Suprapubic skin (tissue), 4 donors: ENCODE data around the gene CTDSP2.

ENCODE experiments used
- CTCF ChIP-seq, 2 donors: fragments of 200-600 bp in 1 of 2; fragments of 450-650 bp in 1 of 2; sonication (generic) in 1 of 2; IDR thresholded peaks; one replicate each; pipeline ENCODE4 v1.5.1; 2016 to 2019; ENCODE audit warnings: antibody characterized with exemption in 2 of 2, mild to moderate bottlenecking in 1 of 2, moderate library complexity in 1 of 2
- EP300 ChIP-seq: sonication (generic); formaldehyde crosslinking; IDR thresholded peaks from one replicate; pipeline ENCODE4 v1.6.1; 2017; ENCODE audit warnings: antibody characterized with exemption
- POLR2A ChIP-seq, 2 donors: fragments of 450-650 bp; IDR thresholded peaks; one replicate each; pipeline ENCODE4 v1.6.1; 2017; ENCODE audit warnings: antibody characterized with exemption in 2 of 2, mild to moderate bottlenecking in 2 of 2, moderate library complexity in 2 of 2
- POLR2AphosphoS5 ChIP-seq, 3 donors: sonication (generic); formaldehyde crosslinking; IDR thresholded peaks; one replicate each; pipeline ENCODE4 v1.6.1; 2017; ENCODE audit warnings: antibody characterized with exemption in 3 of 3

DNA sequence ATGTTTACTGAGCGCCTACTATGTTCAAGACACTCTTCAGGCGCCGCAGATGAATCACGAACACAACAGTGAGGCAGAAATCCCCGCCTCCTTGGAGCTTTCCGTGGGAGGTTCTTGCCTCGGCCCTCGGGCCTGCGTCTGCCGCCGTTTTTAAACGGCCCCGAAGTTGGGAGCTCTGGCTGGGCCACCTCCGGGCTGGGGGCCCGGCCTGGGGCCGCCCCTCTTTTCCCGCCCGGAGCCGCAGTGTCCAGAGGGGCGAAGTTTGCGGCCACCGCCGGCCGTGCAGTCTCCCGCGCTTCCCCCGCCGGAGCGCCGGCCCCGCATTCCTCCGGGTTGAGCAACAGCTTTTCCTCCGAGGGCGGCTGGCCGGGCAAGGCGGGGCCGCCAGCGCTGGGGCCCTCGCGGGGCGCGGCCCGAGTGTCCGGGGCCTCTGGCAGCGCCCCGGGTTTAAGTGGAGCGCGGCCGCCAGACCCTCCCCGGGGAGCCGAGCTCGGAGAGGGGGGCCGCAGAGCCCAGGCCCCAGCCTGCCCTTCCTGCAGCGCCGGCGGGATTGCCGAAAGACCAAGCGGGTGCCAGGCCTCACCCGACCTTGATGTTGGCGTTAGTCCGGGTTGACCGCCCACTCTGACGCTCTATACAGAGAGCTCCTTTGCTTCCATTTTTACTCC is 18.7 kb upstream of the CTDSP2 start:
- TF ChIP-seq CTCF (IDR thresholded peaks at IDR 0.05) (no peak), POLR2AphosphoS5 (IDR thresholded peaks at IDR 0.05) (peak in 1 of 3 donors; percentile 22), POLR2A (IDR thresholded peaks at IDR 0.05) (peak in 1 of 2 donors; percentile 49), EP300 (no peak)
